ENCODE measurements around the gene SC5D.
A peak's percentile ranks its signal among the peaks of the same experiment; 100 is the strongest.

The SC5D gene

GRCh38 chr11:121292495-121293287, at the start of gene SC5D:
Gene SC5D, plus strand, starts transcription at chr11:121292771. Its CDS starts 10,605 bp downstream, at chr11:121303376.
- peak; percentile 87 to 88 for DNase-seq (ENCODE audit: low read depth in 2 of 2)

- no peak for DNase-seq (ENCODE audit: low read depth in 2 of 2)
These were observed 47.7 kb upstream of the SC5D start for GRCh38 chr11:121244884-121245283.

GRCh38 chr11:121246021-121246768, 46.4 kb upstream of the SC5D start:
- DNase-seq (ENCODE audit: low read depth in 2 of 2), result no peak

GRCh38 chr11:121246769-121247035, 45.9 kb upstream of the SC5D start:
- no peak for DNase-seq (ENCODE audit: low read depth in 2 of 2)

GRCh38 chr11:121248496-121248895, 44.1 kb upstream of the SC5D start:
- no peak for DNase-seq (ENCODE audit: low read depth in 2 of 2)

GRCh38 chr11:121249039-121249663, 43.4 kb upstream of the SC5D start:
- DNase-seq (ENCODE audit: low read depth in 2 of 2), result no peak

- no peak for DNase-seq (ENCODE audit: low read depth in 2 of 2)
These were observed 41.7 kb upstream of the SC5D start for GRCh38 chr11:121250843-121251242.

GRCh38 chr11:121253951-121254350, 38.6 kb upstream of the SC5D start:
- DNase-seq (ENCODE audit: low read depth in 2 of 2), result no peak

GRCh38 chr11:121254756-121255155, 37.8 kb upstream of the SC5D start:
- DNase-seq (ENCODE audit: low read depth in 2 of 2), result no peak

GRCh38 chr11:121255473-121256125, 37.0 kb upstream of the SC5D start:
- no peak for DNase-seq (ENCODE audit: low read depth in 2 of 2)

GRCh38 chr11:121257289-121257688, 35.3 kb upstream of the SC5D start:
- DNase-seq (ENCODE audit: low read depth in 2 of 2), result no peak

GRCh38 chr11:121257976-121258375, 34.6 kb upstream of the SC5D start:
- no peak for DNase-seq (ENCODE audit: low read depth in 2 of 2)

GRCh38 chr11:121265586-121265985, 27.0 kb upstream of the SC5D start:
- no peak for DNase-seq (ENCODE audit: low read depth in 2 of 2)

GRCh38 chr11:121268581-121268980, 24.0 kb upstream of the SC5D start:
- DNase-seq (ENCODE audit: low read depth in 2 of 2), result no peak

- DNase-seq (ENCODE audit: low read depth in 2 of 2), result no peak
These were observed 22.4 kb upstream of the SC5D start for GRCh38 chr11:121270001-121270678.

- no peak for DNase-seq (ENCODE audit: low read depth in 2 of 2)
These were observed 18.1 kb upstream of the SC5D start for GRCh38 chr11:121274332-121274991.

GRCh38 chr11:121281698-121282097, 10.9 kb upstream of the SC5D start:
- DNase-seq (ENCODE audit: low read depth in 2 of 2), result no peak

GRCh38 chr11:121282386-121282785, 10.2 kb upstream of the SC5D start:
- DNase-seq (ENCODE audit: low read depth in 2 of 2), result no peak

GRCh38 chr11:121282886-121283502, 9.6 kb upstream of the SC5D start:
- DNase-seq (ENCODE audit: low read depth in 2 of 2), result no peak

- no peak for DNase-seq (ENCODE audit: low read depth in 2 of 2)
These were observed 1.3 kb upstream of the SC5D start for GRCh38 chr11:121291319-121291718.
